Cardiac fibroblast (primary cell): ENCODE data around the gene DDIT4.
"Not testable (repeated sequence)": the region's sequence is repeated elsewhere in the genome, so short reads cannot be mapped to it uniquely, and the experiment has no call there.

ENCODE experiments used
- DNase-seq, 2 donors: peaks; one replicate each; pipeline versions ENCODE4 v3.0.0 to v3.0.0-alpha.2; 2010; ENCODE audit warnings: low read depth in 2 of 2
- H3K4me3 ChIP-seq, 2 donors: replicated peaks in 1 of 2; 1 replicate in 1 of 2; 2 replicates in 1 of 2; pipeline ENCODE4 v1.5.1; 2011; ENCODE audit warnings: low read depth in 2 of 2, low read length in 2 of 2, mild to moderate bottlenecking in 2 of 2, moderate library complexity in 1 of 2
- CTCF ChIP-seq: IDR thresholded peaks from one replicate; pipeline ENCODE4 v1.5.1; 2011; ENCODE audit warnings: low read depth, mild to moderate bottlenecking, low read length, inconsistent platforms

The DDIT4 gene

GRCh38 chr10:72275351-72276012 is 1.8 kb downstream of the DDIT4 start:
- no peak for TF ChIP-seq CTCF
- peak; percentile 45 to 49 for DNase-seq
- peak overlapping the region; percentile 90 to 91 for H3K4me3 ChIP-seq

GRCh38 chr10:72276013-72276387 is 2.3 kb downstream of the DDIT4 start:
- DNase-seq = peak; percentile 54 to 56
- no peak for TF ChIP-seq CTCF
- peak overlapping the region; percentile 90 to 91 for H3K4me3 ChIP-seq

- no peak for TF ChIP-seq CTCF
- peak; percentile 91 to 93 for DNase-seq
Observed at GRCh38 chr10:72276421-72277339, 3.0 kb downstream of the DDIT4 start.

GRCh38 chr10:72277340-72277995 is 3.7 kb downstream of the DDIT4 start:
- H3K4me3 ChIP-seq = peak overlapping the region in 1 of 2 donors; percentile 91
- TF ChIP-seq CTCF = no peak
- DNase-seq = peak in 1 of 2 donors; percentile 70

More at GRCh38 chr10:72276421-72277339, 3.0 kb downstream of the DDIT4 start:
- peak overlapping the region; percentile 90 to 91 for H3K4me3 ChIP-seq

- no peak for TF ChIP-seq CTCF
- H3K4me3 ChIP-seq = no peak overlapping the region
Observed at GRCh38 chr10:72277996-72278667, 4.4 kb downstream of the DDIT4 start.

GRCh38 chr10:72278668-72279393 is 5.1 kb downstream of the DDIT4 start:
- DNase-seq = no peak
- peak; percentile 8 for TF ChIP-seq CTCF
- no peak overlapping the region for H3K4me3 ChIP-seq

More at GRCh38 chr10:72277996-72278667, 4.4 kb downstream of the DDIT4 start:
- peak in 1 of 2 donors; percentile 45 for DNase-seq

- H3K4me3 ChIP-seq, DNase-seq: not testable (repeated sequence)
Observed at GRCh38 chr10:72279587-72279986, 5.9 kb downstream of the DDIT4 start.
